HL-60 (cell line): Measurements from ENCODE around the gene RAB1B.
"Not testable (repeated sequence)": the region's sequence is repeated elsewhere in the genome, so short reads cannot be mapped to it uniquely, and the experiment has no call there.

ENCODE experiments used
- DNase-seq, 2 experiments: peaks; one replicate each; pipeline ENCODE4 v3.0.0-alpha.2; 2010 to 2020; ENCODE audit warnings: low read depth in 1 of 2, low spot score in 1 of 2
- H3K27ac ChIP-seq: fragments of 250-450 bp; sonication (Bioruptor Pico); replicated peaks from 2 replicates; pipeline ENCODE4 v1.5.1; 2020; ENCODE audit warnings: mild to moderate bottlenecking, moderate library complexity
- H3K27me3 ChIP-seq: fragments of 250-450 bp; sonication (Bioruptor Pico); 2 replicates; pipeline ENCODE4 v1.5.1; 2021; ENCODE audit warnings: mild to moderate bottlenecking, moderate library complexity; ENCODE audit not compliant: insufficient read depth, poor library complexity, severe bottlenecking
- H3K4me3 ChIP-seq: replicated peaks from 2 replicates; pipeline ENCODE4 v1.5.1; 2011; ENCODE audit warnings: mild to moderate bottlenecking, control low read depth, low read length; ENCODE audit not compliant: insufficient read depth
- GABPA ChIP-seq: IDR thresholded peaks from 2 replicates; pipeline ENCODE4 v1.6.1; 2012; ENCODE audit warnings: low read depth
- POLR2AphosphoS5 ChIP-seq: IDR thresholded peaks from 2 replicates; pipeline ENCODE4 v1.6.1; 2012; ENCODE audit warnings: low read depth
- SPI1 ChIP-seq: IDR thresholded peaks from 2 replicates; pipeline ENCODE4 v1.6.1; 2012; ENCODE audit warnings: low read depth, mild to moderate bottlenecking, borderline replicate concordance
- TF ChIP-seq, protein P1 (sequence below): IDR thresholded peaks from one replicate; pipeline ENCODE4 v1.5.1; 2011; ENCODE audit warnings: low read length, control low read depth, inconsistent platforms; ENCODE audit not compliant: insufficient read depth
- TF ChIP-seq, protein P2 (sequence below): IDR thresholded peaks from 2 replicates; pipeline ENCODE4 v1.6.1; 2012; ENCODE audit warnings: low read depth; ENCODE audit not compliant: insufficient replicate concordance

Gene RAB1B

DNA sequence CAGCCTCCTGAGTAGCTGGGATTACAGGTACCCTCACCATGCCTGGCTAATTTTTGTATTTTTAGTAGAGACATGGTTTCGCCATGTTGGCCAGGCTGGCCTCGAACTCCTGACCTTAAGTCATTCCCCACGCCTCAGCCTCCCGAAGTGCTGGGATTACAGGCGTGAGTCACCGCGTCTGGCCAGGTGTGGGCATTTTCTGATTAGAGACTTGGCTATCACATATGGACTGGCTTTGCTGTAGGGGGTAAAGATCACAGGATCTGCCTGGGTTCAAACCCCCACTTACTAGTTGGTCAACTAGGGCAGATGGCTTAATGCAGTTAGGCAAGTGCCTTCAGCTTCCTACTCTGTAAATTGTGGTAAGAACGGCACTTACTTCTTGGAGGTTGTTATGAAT lies 41.9 kb downstream of the RAB1B start:
- TF ChIP-seq, protein P1, sequence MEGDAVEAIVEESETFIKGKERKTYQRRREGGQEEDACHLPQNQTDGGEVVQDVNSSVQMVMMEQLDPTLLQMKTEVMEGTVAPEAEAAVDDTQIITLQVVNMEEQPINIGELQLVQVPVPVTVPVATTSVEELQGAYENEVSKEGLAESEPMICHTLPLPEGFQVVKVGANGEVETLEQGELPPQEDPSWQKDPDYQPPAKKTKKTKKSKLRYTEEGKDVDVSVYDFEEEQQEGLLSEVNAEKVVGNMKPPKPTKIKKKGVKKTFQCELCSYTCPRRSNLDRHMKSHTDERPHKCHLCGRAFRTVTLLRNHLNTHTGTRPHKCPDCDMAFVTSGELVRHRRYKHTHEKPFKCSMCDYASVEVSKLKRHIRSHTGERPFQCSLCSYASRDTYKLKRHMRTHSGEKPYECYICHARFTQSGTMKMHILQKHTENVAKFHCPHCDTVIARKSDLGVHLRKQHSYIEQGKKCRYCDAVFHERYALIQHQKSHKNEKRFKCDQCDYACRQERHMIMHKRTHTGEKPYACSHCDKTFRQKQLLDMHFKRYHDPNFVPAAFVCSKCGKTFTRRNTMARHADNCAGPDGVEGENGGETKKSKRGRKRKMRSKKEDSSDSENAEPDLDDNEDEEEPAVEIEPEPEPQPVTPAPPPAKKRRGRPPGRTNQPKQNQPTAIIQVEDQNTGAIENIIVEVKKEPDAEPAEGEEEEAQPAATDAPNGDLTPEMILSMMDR: no peak
- TF ChIP-seq GABPA (no peak), POLR2AphosphoS5 (no peak), SPI1 (no peak)
- TF ChIP-seq, protein P2, sequence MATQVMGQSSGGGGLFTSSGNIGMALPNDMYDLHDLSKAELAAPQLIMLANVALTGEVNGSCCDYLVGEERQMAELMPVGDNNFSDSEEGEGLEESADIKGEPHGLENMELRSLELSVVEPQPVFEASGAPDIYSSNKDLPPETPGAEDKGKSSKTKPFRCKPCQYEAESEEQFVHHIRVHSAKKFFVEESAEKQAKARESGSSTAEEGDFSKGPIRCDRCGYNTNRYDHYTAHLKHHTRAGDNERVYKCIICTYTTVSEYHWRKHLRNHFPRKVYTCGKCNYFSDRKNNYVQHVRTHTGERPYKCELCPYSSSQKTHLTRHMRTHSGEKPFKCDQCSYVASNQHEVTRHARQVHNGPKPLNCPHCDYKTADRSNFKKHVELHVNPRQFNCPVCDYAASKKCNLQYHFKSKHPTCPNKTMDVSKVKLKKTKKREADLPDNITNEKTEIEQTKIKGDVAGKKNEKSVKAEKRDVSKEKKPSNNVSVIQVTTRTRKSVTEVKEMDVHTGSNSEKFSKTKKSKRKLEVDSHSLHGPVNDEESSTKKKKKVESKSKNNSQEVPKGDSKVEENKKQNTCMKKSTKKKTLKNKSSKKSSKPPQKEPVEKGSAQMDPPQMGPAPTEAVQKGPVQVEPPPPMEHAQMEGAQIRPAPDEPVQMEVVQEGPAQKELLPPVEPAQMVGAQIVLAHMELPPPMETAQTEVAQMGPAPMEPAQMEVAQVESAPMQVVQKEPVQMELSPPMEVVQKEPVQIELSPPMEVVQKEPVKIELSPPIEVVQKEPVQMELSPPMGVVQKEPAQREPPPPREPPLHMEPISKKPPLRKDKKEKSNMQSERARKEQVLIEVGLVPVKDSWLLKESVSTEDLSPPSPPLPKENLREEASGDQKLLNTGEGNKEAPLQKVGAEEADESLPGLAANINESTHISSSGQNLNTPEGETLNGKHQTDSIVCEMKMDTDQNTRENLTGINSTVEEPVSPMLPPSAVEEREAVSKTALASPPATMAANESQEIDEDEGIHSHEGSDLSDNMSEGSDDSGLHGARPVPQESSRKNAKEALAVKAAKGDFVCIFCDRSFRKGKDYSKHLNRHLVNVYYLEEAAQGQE: no peak
- Histone ChIP-seq H3K27me3 (no peaks in the 10 kb centered on the region), H3K4me3 (no peak overlapping the region), H3K27ac (no peak overlapping the region)
- DNase-seq: no peak

DNA sequence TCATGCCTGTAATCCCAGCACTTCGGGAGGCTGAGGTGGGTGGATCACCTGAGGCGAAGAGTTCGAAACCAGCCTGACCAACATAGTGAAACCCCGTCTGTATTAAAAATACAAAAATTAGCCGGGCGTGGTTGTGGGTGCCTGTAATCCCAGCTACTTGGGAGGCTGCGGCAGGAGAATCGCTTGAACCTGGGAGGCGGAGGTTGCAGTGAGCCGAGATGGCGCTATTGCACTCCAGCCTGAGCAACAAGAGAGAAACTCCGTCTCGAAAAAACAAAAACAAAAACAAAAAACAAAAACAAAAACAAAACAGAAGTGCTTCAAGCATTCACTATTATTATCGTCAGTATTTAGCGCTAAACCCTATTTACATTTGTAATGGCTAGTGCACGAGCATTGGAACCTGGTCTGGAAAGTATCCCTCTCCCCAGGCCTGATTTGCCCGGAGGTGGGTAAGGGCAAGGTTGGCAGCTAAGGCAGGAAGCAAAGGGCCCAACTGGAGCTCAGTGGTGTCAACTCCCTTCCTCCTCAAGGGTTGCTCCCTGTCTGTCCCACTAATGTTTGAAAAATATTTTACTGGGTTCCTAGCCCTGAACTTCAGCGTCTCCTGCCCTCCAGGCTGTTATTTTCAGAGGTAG lies 42.5 kb downstream of the RAB1B start:
- H3K27ac ChIP-seq, DNase-seq, H3K4me3 ChIP-seq, H3K27me3 ChIP-seq: not testable (repeated sequence)

DNA sequence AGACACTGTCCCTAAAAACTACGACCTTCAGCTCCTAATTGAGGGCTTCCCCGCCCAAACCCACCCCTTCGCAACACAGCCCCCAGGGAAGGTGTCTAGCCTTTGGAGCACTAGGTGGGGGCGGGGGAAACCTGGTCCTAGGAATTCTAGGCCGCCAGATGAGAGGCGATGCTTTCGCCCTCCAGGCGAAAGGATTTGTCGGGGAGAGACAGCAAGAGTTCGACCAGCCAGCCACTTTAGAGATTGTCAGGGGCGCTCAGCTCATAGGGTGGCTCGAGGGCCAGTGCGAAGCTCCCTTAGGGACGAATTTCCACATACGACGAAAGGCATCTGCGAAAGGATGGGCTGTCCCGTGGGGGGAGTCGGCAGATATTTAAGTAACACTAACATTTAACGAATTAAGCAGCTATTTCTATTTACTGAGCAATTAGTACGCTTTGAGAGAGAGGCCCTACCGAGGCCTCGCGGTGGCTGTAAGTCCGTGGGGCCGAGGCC lies 43.1 kb downstream of the RAB1B start:
- Histone ChIP-seq H3K4me3 (peak overlapping the region; percentile 40), H3K27me3 (no peaks in the 10 kb centered on the region), H3K27ac (peak overlapping the region; percentile 46; the same call in 1 of the 2 replicates)
- no peak for DNase-seq
- no peak for TF ChIP-seq POLR2AphosphoS5
- TF ChIP-seq, protein P1: peak; percentile 74
- TF ChIP-seq GABPA: no peak
- no peak for TF ChIP-seq SPI1

DNA sequence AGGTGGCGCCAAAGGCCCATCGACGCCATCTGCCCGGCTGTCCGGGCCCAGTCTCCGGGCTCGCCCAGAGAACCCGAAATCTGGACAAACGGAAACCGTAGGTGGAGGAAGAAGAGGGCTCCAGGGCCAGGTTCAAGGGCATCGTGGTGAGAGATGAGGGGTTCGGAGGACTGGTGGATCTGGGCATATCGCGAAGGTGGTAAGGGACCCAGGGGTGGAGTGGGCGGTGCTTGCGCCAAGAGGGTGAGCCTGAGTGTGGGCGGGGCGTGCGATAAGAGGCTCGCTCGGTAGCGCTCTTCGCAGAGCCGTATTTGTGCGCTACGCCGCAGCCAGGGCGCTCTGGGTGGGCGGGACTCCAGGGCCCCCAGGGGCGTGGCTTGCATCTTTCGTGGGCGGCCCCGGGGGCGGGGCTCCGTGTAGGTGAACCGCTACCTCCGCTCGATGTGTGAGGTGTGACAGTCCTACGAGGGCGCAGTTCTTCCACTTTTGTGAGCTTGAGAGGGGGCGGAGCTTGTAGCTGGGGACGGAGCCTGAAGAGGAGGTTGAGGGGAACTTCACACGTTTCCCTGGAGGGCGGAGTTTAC lies 43.6 kb downstream of the RAB1B start:
- peak overlapping the region; percentile 46 for H3K27ac ChIP-seq
- H3K27me3 ChIP-seq: no peaks in the 10 kb centered on the region

More for the DNA sequence above, 43.6 kb downstream of the RAB1B start:
- peak; percentile 79 to 91 for DNase-seq
- H3K4me3 ChIP-seq: peak overlapping the region; percentile 40
- TF ChIP-seq GABPA: no peak
- TF ChIP-seq, protein P2: no peak
- TF ChIP-seq, protein P1: no peak
- no peak for TF ChIP-seq POLR2AphosphoS5
- TF ChIP-seq SPI1: no peak
